ENCODE measurements around the gene RGS10.

GRCh38 chr10:119538632-119539358, 3.7 kb downstream of the RGS10 start:
- TF ChIP-seq EP300 (IDR thresholded peaks at IDR 0.05) (no peak), POLR2A (IDR thresholded peaks at IDR 0.05) (no peak)

Data from upper lobe of left lung (tissue), 4 donors.